ENCODE measurements around the gene PHLPP1. TPM values are rescaled to one million over a fixed set of nuclear protein-coding genes. Genes with fewer than 3 reads are reported as not detected.
"Not testable (repeated sequence)": the region's sequence is repeated elsewhere in the genome, so short reads cannot be mapped to it uniquely, and the experiment has no call there.

Gene PHLPP1
- total RNA-seq, 4 donors from 2014 or later = 5.5 to 9.7 (median 8.0) TPM

DNA sequence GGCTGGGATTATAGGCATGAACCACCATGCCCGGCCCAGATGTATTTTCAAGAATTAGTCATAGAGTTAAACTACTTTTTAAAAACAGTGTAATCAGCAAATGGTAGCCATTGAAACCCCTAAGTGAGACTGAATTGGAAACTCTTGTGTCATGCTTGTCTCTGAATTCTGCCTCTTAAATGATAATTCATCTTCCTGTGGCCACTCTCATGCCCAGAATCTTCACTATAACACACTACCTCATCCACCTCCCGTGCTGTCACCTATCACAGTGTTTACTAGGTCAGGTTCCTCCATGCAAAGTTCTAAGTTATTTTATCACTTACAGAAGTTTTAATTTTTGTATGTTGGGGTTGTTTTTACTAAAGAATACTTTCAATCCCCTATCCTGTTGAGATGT is 197.5 kb downstream of the PHLPP1 start:
- H3K36me3 ChIP-seq = no peaks in the 10 kb centered on the region
- TF ChIP-seq POLR2A (IDR thresholded peaks at IDR 0.05) = no peak
- TF ChIP-seq, protein P1, sequence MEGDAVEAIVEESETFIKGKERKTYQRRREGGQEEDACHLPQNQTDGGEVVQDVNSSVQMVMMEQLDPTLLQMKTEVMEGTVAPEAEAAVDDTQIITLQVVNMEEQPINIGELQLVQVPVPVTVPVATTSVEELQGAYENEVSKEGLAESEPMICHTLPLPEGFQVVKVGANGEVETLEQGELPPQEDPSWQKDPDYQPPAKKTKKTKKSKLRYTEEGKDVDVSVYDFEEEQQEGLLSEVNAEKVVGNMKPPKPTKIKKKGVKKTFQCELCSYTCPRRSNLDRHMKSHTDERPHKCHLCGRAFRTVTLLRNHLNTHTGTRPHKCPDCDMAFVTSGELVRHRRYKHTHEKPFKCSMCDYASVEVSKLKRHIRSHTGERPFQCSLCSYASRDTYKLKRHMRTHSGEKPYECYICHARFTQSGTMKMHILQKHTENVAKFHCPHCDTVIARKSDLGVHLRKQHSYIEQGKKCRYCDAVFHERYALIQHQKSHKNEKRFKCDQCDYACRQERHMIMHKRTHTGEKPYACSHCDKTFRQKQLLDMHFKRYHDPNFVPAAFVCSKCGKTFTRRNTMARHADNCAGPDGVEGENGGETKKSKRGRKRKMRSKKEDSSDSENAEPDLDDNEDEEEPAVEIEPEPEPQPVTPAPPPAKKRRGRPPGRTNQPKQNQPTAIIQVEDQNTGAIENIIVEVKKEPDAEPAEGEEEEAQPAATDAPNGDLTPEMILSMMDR (IDR thresholded peaks at IDR 0.05 in 4 of 5, conservative IDR thresholded peaks at IDR 0.05 in 1 of 5) = no peak
- no peak overlapping the region for H3K27ac ChIP-seq
- in situ Hi-C loops (cut with MboI; ENCODE audit: low sequenced_read_pairs in 4 of 4) (no loop called here), intact Hi-C loops (cut with DNase I; ENCODE audit: low total_unique reads) (no loop called here)
- H3K4me1 ChIP-seq = no peaks in the 10 kb centered on the region
- H3K27me3 ChIP-seq = no peaks in the 10 kb centered on the region
- H3K4me3 ChIP-seq = no peak overlapping the region
- no peaks in the 10 kb centered on the region for H3K9me3 ChIP-seq
- DNase-seq (no peak), ATAC-seq (no peak)

DNA sequence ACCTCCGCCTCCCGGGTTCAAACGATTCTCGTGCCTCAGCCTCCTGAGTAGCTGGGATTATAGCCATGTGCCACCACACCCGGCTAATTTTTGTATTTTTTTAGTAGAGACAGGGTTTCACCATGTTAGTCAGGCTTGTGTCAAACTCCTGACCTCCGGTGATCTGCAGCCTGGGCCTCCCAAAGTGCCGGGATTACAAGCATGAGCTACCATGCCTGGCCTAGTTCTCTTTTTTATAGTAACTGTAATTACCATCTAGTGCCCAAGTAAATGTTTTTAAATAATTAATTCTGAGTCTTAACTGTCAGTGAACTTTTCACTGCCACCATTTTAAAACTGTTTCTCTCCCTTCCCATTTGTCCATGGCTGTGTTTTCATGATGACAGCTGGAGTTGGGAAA is 198.5 kb downstream of the PHLPP1 start:
- H3K27ac ChIP-seq; H3K27me3 ChIP-seq; H3K4me1 ChIP-seq; ATAC-seq; H3K4me3 ChIP-seq; H3K36me3 ChIP-seq; in situ Hi-C loops (cut with MboI; ENCODE audit: low sequenced_read_pairs in 4 of 4); intact Hi-C loops (cut with DNase I; ENCODE audit: low total_unique reads); H3K9me3 ChIP-seq; DNase-seq: not testable (repeated sequence)

- Histone ChIP-seq H3K4me3 (no peak overlapping the region), H3K27me3 (no peaks in the 10 kb centered on the region), H3K36me3 (no peaks in the 10 kb centered on the region), H3K27ac (no peak overlapping the region), H3K4me1 (no peaks in the 10 kb centered on the region), H3K9me3 (no peaks in the 10 kb centered on the region)
- ATAC-seq = no peak
- no peak for DNase-seq
- intact Hi-C loops (cut with DNase I; ENCODE audit: low total_unique reads) = no loop called here
- TF ChIP-seq, protein P1 (IDR thresholded peaks at IDR 0.05 in 4 of 5, conservative IDR thresholded peaks at IDR 0.05 in 1 of 5) = no peak
- TF ChIP-seq POLR2A (IDR thresholded peaks at IDR 0.05) = no peak
- in situ Hi-C loops (cut with MboI; ENCODE audit: low sequenced_read_pairs in 4 of 4) = no loop called here
Observed at GRCh38 chr18:62914871-62915392, 199.6 kb downstream of the PHLPP1 start.

- in situ Hi-C loops (cut with MboI; ENCODE audit: low sequenced_read_pairs in 4 of 4) = no loop called here
- intact Hi-C loops (cut with DNase I; ENCODE audit: low total_unique reads) = no loop called here
- no peak overlapping the region for H3K27ac ChIP-seq
- H3K9me3 ChIP-seq = no peaks in the 10 kb centered on the region
- H3K27me3 ChIP-seq = no peaks in the 10 kb centered on the region
- no peak overlapping the region for H3K4me3 ChIP-seq
- H3K36me3 ChIP-seq = peaks cover 0 to 8% of the 10 kb centered on the region in 2 donors
- H3K4me1 ChIP-seq = no peaks in the 10 kb centered on the region
- no peak for DNase-seq
- no peak for TF ChIP-seq POLR2A (IDR thresholded peaks at IDR 0.05)
- TF ChIP-seq, protein P1 (IDR thresholded peaks at IDR 0.05 in 4 of 5, conservative IDR thresholded peaks at IDR 0.05 in 1 of 5) = no peak
- ATAC-seq = no peak
Observed at GRCh38 chr18:62918361-62918760, 203.0 kb downstream of the PHLPP1 start.

DNA sequence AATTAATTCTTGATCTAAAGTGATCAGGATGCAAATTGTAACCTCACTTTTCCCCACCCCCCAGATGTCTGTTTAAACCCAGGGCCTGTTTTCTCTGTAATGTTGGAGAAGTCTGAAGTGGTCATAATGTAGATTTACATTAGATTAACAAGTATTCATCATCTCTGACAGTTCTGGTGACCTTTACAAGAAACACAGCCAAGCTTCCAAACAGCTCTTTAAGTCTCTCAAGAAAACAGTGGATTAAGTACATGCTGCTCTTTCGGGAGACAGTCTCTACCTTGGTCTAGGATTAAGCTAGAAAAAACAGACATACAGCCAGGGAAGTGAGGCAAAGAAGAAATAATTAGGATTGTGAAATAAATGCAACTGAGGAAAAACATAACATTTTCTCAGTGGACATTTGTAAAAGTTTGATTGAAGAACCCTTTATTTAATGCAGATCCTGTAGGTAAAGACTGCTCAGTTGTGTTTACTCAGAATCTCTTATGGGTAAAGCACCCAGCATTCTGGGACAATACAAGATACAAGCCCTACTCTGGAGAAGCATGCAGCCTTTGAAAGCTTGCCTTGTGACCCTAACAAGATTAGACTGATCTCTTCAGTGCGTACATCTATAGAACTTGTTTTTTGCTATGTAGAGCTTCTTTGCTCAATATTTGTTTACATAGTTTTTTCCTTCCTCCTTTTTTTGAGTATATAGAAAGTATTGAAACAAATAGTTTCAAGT is 203.9 kb downstream of the PHLPP1 start:
- Histone ChIP-seq H3K27ac (no peak overlapping the region), H3K27me3 (no peaks in the 10 kb centered on the region), H3K36me3 (peaks cover 0 to 8% of the 10 kb centered on the region in 2 donors), H3K4me3 (no peak overlapping the region), H3K4me1 (no peaks in the 10 kb centered on the region), H3K9me3 (no peaks in the 10 kb centered on the region)
- in situ Hi-C loops (cut with MboI; ENCODE audit: low sequenced_read_pairs in 4 of 4) (no loop called here), intact Hi-C loops (cut with DNase I; ENCODE audit: low total_unique reads) (no loop called here)
- TF ChIP-seq, protein P1 (IDR thresholded peaks at IDR 0.05 in 4 of 5, conservative IDR thresholded peaks at IDR 0.05 in 1 of 5) = no peak
- TF ChIP-seq POLR2A (IDR thresholded peaks at IDR 0.05) = no peak
- DNase-seq (no peak), ATAC-seq (no peak)

Data from gastrocnemius medialis (tissue), 4 donors.